ENCODE results near the gene MTMR12.
"Not testable (repeated sequence)": the region's sequence is repeated elsewhere in the genome, so short reads cannot be mapped to it uniquely, and the experiment has no call there.

The MTMR12 gene

DNA sequence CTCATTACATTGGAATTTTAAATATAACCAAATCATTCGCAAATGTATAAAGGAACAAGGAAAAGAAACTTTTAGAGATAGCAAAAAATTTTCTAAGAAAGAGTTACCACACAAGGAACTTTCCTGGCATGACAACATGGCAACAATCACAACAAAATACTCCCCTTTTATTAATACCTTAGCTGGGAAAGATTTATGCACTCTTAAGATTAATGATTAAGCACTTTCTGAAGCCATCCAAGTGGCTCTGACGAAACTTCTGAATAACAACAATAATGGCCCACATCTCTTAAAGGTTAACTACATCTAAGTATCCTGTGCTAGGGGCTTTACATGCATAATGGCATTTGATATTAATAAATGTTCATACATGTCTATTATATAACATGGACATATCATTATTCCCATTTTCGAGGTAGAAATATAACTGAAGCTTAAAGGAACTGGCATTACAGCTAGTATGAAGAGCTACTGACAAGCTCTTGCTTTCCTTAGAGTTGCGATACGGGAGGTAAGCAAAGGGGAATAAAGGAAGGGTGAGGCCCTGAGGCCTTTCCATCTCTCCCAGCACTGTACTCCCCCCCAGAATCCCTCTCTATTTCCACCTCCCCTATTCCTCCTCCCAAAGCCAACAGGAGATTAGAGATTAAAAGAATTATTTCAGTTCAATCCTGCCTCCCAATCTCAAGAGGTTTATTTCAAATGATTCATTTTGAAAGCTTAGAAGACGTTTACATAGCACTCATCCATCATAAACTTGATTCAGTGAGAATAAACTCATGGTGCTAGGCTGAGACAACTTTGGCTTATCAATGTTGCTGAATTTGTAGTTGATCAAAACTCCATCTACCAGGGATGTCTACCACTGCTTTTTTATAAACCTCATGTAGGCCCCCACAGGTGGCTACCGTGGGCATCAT is 9.6 kb downstream of the MTMR12 start:
- no peak for DNase-seq (ENCODE audit: low read depth)
- H3K4me3 ChIP-seq (ENCODE audit: low read depth, low read length), result no peak overlapping the region

DNA sequence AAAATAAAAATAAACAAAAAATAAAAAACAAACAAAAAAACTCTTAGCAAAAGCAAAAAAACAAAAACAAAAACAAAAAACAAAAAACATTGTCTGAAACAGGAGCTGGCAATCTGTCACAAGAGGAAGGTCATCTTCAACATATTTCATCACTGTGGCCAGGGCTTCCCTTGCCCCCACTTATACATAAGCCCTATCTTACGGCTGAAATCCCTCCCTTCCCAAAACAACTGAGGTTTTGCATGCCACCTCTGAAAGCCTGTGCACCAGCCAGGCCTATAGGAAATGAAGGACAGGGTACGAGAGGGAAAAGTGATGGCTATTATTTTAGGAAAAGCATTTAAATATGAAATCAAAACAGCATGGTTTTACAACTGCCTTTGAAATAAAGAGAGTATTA is 10.8 kb downstream of the MTMR12 start:
- no peak for DNase-seq (ENCODE audit: low read depth)
- no peak overlapping the region for H3K4me3 ChIP-seq (ENCODE audit: low read depth, low read length)

DNA sequence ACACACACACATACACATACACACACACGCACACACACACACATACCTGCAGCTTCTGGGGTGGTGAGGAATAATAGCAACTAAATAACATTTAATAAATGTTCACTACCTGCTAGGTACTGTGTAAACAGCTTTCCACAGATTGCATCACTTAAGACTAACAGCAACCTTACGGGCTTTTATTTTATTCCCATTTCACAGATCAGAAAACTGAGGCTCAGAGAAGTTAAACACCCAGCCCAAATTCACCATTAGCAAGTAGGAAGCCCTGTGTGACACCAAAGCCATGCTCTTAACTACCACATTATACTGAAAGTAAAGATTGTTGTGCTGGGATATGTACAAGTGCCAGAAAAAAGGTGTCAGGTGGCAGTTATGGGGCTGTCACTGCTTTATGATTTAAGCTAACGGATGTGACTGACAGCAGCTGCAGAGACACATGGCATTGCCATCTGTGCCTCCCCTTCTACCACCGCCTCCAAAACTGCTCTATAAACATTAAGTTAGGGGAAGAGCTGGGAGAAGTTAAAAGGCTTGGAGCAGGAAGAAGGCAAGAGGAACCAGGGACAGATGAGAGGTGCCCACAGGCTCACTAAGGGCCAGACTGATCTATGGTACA is 13.6 kb downstream of the MTMR12 start:
- DNase-seq (ENCODE audit: low read depth), result no peak

DNA sequence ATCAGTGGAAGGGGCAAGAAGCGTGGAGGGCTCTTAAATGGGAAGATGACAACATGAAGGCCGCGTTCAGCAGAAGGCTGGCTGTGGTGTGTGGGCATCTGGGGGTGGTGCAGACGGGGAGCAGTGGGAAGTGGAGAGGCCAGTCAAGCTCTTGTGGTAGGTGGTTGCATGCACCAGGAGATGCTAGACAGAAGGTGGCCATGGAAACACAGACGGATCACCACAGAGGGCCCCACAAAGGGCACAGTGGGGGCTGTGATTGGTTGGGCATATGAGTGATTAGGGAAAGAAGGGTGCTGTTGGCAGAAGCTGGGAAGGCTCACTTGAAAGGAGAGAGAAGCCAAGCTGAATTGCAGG is 14.7 kb downstream of the MTMR12 start:
- no peak overlapping the region for H3K4me3 ChIP-seq (ENCODE audit: low read depth, low read length)
- no peak for DNase-seq (ENCODE audit: low read depth)

More for the DNA sequence above, 13.6 kb downstream of the MTMR12 start:
- no peak overlapping the region for H3K4me3 ChIP-seq (ENCODE audit: low read depth, low read length)

DNA sequence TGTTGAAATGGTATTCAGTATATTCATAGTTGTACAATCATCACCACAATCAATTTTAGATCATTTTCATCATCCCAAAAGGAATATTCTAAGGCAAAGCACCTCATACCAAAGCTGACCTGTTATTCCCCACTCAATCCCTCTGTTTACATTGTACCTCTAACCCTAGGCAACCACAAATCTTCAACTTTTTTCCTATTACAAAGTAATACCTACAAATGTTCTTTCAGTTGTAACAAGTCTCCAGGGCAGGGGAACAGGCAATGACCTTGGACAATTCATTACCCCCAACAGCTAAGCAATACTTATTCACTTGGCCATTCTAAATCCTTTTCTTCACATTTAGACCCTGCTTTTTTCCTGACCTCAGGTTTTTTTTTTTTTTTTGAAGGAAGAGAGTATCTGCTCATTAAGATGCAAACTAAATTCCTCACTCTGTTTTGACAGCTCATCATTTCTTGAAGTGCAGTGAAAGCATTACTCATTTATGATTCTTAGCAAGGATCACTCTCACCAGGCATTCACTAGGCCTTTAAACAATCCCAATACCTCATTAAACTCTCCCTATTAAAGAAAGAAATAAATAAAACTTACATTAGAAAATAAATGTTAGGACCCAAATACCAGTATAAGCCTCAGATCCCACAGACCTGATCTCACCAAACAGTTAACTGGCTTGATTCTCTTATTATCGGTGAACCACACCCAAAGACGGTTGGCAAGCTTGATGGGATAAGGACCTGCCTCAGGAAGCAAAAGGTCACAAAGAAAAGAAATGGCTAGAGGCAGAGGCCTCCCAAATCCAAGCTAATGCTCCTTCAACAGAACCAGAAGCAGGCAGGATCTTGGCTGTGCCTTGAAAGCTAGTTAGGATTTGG is 15.3 kb downstream of the MTMR12 start:
- DNase-seq (ENCODE audit: low read depth), result no peak
- H3K4me3 ChIP-seq (ENCODE audit: low read depth, low read length), result no peak overlapping the region

DNA sequence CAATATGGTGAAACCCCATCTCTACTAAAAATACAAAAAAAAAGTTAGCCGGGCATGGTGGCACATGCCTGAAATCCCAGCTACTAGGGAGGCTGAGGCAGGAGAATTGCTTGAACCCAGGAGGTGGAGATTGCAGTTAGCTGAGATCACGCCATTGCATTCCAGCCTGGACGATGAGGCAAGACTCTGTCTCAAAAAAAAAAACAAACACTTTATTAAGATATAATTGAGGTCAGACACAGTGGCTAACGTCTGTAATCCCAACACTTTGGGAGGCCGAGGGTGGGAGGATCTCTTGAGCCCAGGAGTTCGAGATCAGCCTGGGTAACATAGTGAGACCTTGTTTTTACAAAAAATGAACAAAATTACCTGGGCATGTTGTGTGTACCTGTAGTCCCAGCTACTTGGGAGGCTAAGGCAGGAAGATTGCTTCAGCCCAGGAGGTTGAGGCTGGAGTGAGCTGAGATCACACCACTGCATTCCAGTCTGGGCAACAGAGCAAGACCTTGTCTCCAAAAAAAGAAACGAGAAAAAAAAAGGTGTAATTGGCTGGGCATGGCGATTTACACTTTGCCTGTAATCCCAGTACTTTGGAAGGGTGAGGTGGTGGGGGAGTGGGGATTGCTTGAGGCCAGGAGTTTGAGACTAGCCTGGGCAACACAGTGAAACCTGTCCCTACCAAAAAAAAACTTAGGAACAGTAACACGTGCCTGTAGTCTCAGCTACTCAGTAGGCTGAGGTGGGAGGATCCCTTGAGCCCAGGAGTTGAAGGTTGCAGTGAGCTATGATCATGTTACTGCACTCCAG is 16.6 kb downstream of the MTMR12 start:
- H3K4me3 ChIP-seq (ENCODE audit: low read depth, low read length); DNase-seq (ENCODE audit: low read depth): not testable (repeated sequence)

DNA sequence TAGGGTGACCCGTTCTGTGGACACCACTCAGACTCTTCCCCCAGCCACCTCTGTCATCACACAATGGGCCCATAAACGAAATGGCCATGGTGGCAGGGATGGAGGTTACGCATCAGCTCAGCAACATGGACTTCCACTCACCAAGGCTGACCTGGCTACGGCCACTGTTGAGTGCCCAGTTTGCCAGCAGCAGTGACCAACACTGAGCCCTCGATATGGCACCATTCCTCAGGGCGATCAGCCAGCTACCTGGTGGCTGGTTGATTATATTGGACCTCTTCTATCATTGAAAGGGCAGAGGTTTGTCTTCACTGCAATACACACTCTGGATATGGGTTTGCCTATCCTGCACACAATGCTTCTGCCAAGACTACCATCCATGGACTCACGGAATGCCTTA is 21.1 kb downstream of the MTMR12 start:
- DNase-seq (ENCODE audit: low read depth), result no peak

DNA sequence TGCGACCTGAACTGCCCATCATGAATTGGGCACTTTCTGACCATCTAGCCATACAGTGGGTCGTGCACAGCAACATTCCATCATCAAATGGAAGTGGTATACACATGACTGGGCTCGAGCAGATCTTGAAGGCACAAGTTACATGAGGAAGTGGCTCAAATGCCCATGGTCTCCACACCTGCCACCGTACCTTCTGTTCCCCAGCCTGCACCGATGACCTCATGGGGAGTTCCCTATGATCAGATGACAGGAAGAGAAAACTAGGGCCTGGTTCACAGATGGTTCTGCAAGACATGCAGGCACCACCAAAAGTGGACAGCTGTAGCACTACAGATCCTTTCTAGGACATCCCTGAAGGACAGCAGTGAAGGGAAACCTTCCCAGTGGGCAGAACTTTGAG is 21.8 kb downstream of the MTMR12 start:
- DNase-seq (ENCODE audit: low read depth), result no peak
- no peak overlapping the region for H3K4me3 ChIP-seq (ENCODE audit: low read depth, low read length)

More for the DNA sequence above, 21.1 kb downstream of the MTMR12 start:
- H3K4me3 ChIP-seq (ENCODE audit: low read depth, low read length), result no peak overlapping the region

DNA sequence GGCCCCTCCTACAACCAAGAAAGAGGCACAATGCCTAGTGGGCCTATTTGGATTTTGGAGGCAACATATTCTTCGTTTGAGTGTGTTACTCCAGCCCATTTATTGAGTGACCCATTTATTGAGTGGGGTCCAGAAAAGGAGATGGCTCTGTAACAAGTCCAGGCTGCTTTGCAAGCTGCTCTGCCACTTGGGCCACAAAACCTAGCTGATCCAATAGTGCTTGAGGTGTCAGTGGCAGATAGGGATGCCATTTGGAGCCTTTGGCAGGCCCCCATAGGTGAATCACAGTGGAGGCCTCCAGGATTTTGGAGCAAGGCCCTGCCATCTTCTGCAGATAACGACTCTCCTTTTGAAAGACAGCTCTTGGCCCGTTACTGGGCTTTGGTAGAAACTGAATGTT is 22.2 kb downstream of the MTMR12 start:
- not testable (repeated sequence) for DNase-seq (ENCODE audit: low read depth); H3K4me3 ChIP-seq (ENCODE audit: low read depth, low read length)

DNA sequence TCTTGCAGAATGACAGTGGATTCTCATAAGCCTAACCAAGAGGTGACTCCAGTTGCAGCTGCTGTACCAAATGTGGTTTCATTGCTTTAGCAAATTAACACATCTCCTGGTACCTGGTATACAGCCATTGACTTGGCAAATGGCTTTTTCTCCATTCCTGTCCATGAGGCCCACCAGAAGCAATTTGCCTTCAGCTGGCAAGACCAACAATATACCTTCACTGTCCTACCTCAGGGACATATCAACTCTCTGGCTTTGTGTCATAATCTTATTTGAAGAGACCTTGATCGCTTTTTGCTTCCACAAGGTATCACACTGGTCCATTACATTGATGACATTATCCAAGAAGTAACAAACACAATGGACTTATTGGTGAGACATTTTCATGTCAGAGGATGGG is 22.8 kb downstream of the MTMR12 start:
- H3K4me3 ChIP-seq (ENCODE audit: low read depth, low read length); DNase-seq (ENCODE audit: low read depth): not testable (repeated sequence)

DNA sequence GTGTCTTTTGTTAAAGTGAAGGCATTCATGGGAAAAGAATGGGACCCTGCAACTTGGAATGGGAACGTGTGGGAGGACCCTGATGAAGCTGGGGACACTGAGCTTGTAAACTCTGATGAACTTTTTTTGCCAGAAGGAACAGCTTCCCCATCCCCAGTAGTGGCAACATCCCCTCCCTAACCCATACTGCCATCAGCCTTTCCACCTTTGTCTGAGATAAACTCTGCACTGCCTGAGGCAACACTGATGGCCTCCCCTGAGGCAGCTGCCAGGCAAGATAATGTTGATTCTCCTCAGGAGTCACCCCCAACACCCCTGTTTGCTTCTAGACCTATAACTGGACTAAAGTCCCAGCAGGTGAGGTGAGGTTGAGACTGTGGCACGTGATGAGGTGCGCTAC is 24.6 kb downstream of the MTMR12 start:
- H3K4me3 ChIP-seq (ENCODE audit: low read depth, low read length); DNase-seq (ENCODE audit: low read depth): not testable (repeated sequence)

DNA sequence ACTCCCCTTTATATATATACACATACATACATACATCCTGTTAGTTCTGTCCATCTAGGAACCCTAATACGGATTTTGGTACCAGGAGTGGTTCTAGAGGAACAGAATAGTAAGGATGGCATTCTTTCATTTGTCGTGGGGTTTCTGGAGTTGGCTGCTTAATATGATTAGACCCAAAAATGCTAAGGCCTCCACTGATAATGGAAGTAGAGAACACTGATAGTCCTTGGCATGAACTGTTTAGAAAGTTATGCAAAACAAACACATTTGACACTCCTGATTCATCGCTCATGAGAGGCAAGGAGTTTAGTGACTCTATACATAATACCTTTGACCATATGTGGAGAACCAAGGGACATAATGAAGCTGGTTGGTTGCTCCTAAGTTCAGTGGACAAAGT is 25.2 kb downstream of the MTMR12 start:
- H3K4me3 ChIP-seq (ENCODE audit: low read depth, low read length); DNase-seq (ENCODE audit: low read depth): not testable (repeated sequence)

DNA sequence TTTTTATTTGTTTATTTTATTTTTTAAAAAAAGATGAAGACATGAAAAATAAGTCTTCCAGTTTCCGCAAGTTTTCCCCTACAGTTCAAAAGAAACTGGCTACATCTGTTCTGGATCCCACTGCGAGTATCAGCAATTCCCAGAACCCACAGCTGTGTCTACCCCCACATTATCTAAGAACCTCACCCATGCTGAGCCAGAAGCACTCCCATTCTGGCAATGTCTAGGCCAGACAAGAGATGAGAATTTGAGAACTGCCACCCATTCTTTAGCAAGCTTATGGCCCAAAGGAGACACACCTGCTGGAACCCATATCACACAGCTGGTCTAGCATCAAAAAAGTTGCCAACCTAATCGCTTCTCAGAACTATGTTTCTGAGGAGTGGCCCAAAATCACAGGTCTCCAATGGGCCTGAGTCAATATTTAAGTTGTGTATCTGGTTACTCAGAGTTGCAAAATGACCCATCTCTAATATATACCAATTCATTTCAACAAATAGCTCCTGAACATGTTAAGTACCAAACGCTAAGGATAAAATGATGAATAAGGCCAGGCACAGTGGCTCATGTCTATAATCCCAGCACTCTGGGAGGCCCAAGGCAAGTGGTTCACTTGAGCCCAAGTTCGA is 27.1 kb downstream of the MTMR12 start:
- DNase-seq (ENCODE audit: low read depth), result no peak
- no peak overlapping the region for H3K4me3 ChIP-seq (ENCODE audit: low read depth, low read length)

DNA sequence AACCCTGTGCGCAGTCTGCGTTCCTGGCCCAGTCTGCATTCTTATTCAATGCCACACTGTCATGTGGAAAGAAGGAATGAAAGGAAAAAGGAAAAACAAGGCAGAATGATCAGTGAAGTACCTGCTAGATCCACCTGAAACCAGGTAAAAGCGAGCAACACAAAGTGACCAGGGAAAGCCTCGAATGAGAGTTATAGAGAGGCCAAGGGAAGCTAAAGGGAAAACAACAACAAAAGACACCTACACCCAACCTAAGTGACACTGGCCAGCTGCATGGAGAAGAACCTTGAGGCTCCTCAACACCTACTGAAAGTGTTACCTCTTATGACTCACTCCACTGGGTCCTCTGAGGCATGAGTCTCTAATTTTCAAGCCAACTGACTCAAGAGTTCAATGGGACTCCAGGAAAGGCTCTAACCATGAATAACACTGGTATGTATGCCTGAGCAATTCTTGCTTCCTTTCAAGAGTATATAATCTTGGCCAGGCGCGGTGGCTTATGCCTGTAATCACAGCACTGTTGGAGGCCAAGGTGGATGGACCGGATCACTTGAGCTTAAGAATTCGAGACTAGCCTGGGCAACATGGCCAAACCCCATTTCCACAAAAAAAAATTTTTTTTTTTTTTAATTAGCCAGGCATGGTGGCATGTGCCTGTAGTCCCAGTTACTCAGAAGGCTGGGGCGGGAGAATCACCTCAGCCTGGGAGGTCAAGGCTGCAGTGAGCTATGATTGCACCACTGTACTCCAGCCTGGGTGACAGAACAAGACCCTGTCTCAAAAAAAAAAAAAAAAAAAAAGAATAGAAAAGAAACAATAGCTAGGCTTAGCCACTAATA is 29.0 kb downstream of the MTMR12 start:
- no peak overlapping the region for H3K4me3 ChIP-seq (ENCODE audit: low read depth, low read length)
- no peak for DNase-seq (ENCODE audit: low read depth)

DNA sequence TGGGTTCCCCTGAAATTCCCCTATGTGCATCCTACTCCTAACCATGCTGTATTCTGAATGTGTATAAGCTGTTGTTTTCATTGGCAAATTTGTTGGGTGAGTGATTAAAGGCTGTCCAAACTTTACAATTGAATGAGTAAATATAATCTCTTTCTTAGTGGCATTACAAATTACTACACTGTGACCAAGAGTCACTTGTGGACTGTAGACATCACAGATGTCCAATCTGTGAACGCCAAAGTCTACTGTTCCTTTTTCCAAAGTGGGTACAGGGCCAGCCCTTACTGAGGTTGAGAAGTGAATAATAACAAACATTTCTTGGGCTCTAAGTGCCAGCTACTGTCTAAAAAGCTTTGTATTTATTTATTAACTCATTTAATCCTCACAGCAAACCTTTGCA is 29.7 kb downstream of the MTMR12 start:
- no peak overlapping the region for H3K4me3 ChIP-seq (ENCODE audit: low read depth, low read length)
- no peak for DNase-seq (ENCODE audit: low read depth)

DNA sequence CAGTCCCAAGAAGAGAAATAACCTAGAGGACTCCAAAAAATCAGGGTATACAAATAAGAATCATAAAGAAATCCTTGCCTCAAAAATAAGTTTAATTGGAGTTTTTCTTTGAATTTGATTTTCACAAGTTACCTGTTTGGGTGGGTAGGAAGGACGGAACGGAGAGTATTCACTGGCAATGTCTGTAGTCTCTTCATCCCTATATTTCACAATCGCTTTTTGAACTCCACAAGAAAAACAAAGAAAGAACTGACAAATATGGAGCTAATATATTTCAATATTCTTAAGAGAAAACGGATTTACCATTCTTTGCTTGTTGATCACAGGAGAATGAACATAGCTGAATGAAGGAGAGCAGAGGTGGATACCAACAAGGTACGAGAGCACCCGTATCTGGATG is 30.1 kb downstream of the MTMR12 start:
- no peak for DNase-seq (ENCODE audit: low read depth)

DNA sequence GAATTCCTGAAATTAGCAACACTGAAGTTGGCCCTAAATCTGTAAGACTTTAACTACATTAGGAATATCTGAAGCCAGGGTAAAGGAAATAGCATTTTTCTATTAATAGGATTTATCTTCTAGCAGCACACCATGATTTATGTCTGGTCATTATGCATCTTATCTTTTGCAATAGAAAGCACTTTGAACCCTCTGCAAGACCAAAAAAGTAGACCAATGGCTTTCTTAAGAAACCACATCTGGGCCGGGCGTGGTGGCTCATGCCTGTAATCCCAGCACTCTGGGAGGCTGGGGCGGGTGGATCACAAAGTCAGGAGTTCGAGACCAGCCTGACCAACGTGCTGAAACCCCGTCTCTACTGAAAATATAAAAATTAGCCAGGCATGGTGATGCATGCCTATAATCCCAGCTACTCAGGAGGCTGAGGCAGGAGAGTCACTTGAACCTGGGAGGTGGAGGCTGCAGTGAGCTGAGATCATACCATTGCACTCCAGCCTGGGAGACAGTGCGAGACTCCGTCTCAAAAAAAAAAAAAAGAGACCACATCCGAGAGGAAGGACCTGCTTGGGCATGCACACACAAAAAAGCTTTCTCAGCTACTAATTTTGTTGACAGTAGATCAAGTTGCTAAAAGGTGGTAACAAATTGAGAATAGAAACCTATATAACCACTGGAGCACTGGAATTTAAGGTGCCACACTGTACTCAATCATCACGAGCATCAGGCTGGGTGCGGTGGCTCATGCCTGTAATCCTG is 31.2 kb downstream of the MTMR12 start:
- not testable (repeated sequence) for DNase-seq (ENCODE audit: low read depth); H3K4me3 ChIP-seq (ENCODE audit: low read depth, low read length)

More for the DNA sequence above, 30.1 kb downstream of the MTMR12 start:
- no peak overlapping the region for H3K4me3 ChIP-seq (ENCODE audit: low read depth, low read length)

All from skeletal muscle cell (primary cell).